Mesenteric fat pad (tissue), 1 donor: ENCODE data around the gene NECAB3. TPM values are rescaled to one million over a fixed set of nuclear protein-coding genes. Genes with fewer than 3 reads are reported as not detected.

Source experiments
- DNase-seq: peaks from one replicate; pipeline ENCODE4 v3.0.0-alpha.2; 2020; ENCODE audit warnings: low spot score
- total RNA-seq: library from RNA; stranded (reverse); fragmentation: NEBNext Ultra II Directional; extraction: Animal tissue kit (Norgen Biotek cat#: 25700); gene quantifications from one replicate; pipeline ENCODE4 v1.2.1, GENCODE V29; 2021
- donor health status: DM: yes; HTN: yes; CAD: no.

Gene NECAB3
- total RNA-seq, 1 donor from 2014 or later, result 22.5 TPM

GRCh38 chr20:33622705-33623365, 51.4 kb downstream of the NECAB3 start:
- DNase-seq, result no peak

- no peak for DNase-seq
These were observed 52.4 kb downstream of the NECAB3 start for GRCh38 chr20:33621717-33622400.

- no peak for DNase-seq
These were observed 62.2 kb downstream of the NECAB3 start for GRCh38 chr20:33612001-33612400.

GRCh38 chr20:33611106-33611505, 63.1 kb downstream of the NECAB3 start:
- DNase-seq, result no peak

- DNase-seq, result no peak
These were observed 64.7 kb downstream of the NECAB3 start for GRCh38 chr20:33609504-33609903.

Other genes with a start within 250 kb of the NECAB3 start
- gene SNTA1, start 230.7 kb downstream of the NECAB3 start, total RNA-seq, result 22.1 TPM
- gene CBFA2T2, start 184.3 kb downstream of the NECAB3 start, total RNA-seq, result 10.5 TPM
- not detected for gene C20orf144, start 12.1 kb downstream of the NECAB3 start, total RNA-seq
- gene ACTL10, start 7.5 kb downstream of the NECAB3 start, total RNA-seq, result 0.93 TPM
- gene E2F1, start 12.0 kb upstream of the NECAB3 start, total RNA-seq, result 2.3 TPM
- 7.0 TPM for gene PXMP4, start 45.9 kb upstream of the NECAB3 start, total RNA-seq
- 3.1 TPM for gene ZNF341, start 57.6 kb upstream of the NECAB3 start, total RNA-seq
- 85.2 TPM for gene CHMP4B, start 136.9 kb upstream of the NECAB3 start, total RNA-seq